NCI-H146 treated with DMSO at 0.1 percent for 48 hours (cell line): ENCODE measurements around the gene SLC36A2.
"Not testable (repeated sequence)": the region's sequence is repeated elsewhere in the genome, so short reads cannot be mapped to it uniquely, and the experiment has no call there.

ENCODE experiments used
- DNase-seq: peaks from one replicate; lab custom pipeline; 2025; ENCODE audit not compliant: unreplicated experiment; lab: John Stamatoyannopoulos, UW

SLC36A2 gene

DNA sequence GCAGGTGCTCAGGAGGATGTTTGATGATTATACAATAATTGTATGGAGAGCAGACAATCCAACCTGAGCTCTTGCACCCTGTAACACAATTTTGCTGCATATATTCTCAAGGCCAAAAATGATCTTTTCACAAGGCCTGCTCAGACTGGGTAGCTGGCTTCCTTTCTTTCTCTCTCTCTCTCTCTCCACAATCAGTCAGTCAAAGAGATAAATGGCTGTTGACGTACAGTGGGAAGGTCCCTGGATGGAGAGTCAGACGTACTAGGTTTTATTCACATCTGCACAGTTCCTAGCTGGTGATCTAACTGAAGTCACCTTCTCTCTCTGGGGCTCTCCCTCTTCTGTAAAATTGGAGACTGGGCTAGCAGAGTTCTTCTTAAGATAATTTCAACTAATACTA lies 19.8 kb downstream of the SLC36A2 start:
- no peak for DNase-seq

DNA sequence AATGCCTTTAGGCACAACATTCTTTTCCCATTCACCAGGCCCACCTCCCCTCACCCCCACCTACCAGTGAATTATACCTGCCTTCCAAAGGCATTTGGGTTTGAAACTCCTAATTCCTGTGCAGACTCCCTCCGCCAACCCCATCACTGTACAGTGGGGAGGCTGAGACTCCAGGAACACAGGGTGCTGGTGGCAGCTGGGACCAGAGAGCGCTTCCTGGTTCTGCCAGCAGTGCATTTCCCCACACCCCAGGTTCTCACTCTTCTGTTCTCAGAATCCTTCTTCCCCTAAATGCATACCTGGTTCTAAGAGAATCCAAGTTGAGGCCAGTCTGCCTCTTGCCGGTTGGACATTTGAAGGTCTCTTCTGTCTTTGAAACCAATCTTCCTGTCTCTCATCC lies 21.1 kb downstream of the SLC36A2 start:
- no peak for DNase-seq

DNA sequence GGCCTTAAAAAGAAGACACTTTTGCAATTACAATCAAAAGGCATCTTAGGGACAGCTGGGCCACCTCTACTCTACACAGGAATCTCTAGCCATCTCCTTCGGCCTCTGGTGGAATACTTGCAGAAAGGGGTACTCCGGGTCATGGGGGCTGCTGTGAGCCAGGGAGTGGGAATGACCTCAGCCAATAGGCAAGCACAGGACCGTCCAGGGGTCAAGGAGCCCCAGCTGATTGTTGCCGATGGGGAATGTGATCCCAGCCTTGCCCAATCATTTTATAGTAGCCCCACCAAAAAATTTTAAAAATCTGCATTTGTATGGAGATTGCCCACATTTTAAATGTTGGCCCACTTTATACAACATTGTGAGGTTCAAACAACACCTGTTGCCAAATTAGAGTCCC lies 26.9 kb downstream of the SLC36A2 start:
- DNase-seq = no peak

DNA sequence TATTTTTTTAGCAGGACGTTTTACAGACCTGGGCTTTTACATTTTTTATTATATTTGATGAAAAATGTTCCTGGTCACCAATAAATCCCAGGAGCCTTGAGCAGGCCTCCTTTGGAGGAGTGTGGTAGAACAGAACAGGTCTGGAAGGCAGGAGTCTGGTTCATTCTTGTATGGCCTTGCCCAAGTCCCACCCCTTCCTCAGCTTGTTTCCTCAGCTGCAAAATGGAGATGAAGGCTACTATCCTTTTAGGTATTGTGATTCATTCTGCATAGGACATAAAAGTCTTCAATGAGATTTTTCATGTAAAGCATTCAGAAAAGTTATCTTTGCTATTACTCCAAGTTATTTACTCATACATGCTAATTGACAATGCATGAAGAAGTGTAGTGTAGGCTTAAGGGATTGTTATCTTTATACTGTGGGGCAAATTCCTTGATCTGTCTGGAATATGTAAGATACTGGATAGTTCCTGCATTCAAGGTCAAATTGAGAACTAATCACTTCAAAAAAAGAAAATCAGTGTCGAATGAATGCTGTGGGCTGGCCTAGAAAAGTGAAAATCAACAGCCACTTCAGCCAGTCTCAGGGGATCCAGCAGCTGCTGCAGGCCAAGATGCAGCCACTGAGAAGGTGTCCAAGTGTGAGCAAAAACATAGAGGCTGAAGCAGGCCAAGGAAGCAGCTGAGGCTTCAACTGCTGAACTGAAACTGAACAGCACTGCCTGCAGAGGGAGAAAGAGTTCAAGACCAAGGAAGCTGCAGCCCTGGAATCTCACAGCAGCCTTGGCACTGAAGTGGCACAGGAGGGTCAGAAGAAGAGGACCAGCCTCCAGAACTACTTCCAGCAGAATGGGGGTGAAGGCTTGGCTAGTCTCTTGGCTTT lies 28.3 kb downstream of the SLC36A2 start:
- no peak for DNase-seq

DNA sequence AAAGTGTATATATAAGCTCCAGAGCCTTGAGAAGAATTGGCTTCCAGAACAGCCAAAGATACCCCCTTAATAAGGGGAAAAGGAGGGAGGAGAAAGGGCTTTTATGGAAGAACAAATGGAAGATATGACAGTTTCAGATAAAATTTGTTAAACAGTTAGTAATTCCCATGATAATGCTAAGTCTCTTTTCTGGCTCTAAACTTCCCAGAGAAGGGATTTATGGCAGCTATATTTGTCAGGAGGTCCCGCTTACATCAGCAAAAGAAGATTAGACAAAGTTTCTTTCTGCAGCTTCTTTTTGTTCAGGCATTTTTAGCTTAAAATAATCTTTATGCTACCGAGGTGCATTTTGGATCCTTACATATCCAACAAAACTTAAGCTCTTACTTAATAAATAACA lies 29.5 kb downstream of the SLC36A2 start:
- no peak for DNase-seq

DNA sequence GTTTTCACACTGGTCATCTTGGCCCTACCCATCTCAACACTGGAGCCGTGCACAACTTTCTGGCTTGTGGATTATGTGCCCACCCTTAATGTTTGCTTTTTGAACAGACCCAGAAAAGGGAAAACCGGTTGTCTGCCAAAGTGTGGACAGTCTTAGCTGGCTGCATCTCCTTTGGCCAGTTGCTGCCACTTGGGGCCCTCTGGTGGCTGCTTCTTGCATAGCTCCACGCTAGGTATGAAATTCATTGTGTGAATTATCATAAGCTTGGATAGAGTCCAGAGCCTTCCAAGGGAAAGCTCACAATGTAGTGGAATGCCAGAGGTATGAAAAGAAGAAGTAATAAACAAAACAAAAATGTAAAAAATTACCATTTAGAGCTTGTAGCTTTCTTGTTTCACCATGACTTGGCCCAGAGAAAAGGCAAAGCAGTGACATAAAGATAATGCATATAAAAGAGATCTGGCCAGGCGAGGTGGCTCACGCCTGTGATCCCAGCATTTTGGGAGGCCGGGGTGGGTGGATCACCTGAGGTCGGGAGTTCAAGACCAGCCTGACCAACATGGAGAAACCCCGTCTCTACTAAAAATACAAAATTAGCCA lies 31.3 kb downstream of the SLC36A2 start:
- DNase-seq = no peak

DNA sequence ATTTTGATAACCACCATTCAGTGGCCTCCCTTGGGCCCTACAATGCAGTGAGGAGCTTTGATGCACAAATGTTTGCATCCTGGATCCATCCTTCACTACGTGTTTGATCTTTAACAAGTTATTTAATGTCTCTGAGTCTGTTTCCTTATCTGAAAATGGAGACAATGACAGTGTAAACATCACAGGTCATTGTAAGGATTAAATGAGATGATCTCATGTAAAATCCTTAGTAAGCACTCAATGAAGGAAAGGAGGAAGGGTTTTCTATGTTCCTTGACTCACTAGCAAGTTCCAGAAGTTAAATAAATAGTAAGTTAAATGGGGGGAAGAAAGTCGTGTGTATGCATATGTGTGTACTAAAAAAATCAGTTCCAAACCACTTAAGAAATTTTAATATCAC lies 34.0 kb downstream of the SLC36A2 start:
- DNase-seq = no peak

DNA sequence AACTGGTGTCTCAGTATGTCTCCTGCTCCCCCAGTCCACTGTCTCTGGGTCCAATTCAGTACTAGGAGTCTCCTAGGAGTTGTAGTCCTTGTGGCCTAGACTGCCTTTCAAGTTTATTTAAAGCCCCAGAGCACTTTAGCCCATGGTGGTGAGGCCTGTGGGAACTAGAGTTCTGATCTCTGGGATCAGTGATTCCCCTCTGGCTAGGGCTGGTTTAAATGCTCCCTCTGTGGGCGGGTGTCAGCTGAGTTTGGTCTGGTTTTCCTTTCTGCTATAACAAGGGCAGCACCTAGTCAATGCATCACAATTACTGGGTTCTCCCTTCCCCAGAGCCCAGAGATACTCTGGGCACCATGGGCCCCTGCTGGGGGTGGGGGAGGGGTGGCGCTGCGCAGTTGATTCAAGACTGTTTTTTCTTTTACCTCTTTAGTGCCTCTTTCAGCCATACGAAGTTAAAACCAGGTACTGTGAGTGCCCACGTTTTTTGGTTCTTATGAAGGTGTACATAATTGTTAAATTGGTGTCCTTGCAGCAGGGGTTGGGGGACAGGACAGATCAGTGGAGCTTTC lies 34.5 kb downstream of the SLC36A2 start:
- no peak for DNase-seq

DNA sequence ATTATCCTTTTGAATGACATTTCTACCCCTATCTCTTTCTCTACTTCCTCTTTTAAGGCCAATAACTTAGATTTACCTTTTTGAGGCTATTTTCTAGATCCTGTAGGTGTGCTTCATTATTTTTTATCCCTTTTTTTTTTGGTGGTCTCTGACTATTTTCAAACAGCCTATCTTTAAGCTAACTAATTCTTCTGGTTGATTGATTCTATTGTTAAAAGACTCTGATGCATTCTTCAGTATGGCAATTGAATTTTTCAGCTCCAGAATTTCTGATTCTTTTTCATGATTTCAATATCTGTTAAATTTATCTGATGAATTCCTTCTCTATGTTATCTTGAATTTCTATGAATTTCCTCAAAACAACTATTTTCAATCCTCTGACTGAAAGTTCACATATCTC lies 36.4 kb downstream of the SLC36A2 start:
- DNase-seq = no peak

DNA sequence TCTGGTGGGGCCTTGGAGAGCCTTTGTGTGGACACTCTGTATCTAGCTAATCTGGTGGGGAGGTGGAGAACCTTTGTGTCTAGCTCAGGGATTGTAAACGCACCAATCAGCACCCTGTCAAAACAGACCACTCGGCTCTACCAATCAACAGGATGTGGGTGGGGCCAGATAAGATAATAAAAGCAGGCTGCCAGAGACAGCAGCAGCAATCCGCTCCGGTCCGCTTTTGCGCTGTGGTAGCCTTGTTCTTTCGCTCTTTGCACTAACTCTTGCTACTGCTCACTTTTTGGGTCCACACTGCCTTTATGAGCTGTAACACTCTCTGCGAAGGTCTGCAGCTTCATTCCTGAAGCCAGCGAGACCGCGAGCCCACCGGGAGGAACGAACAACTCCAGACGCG lies 37.5 kb downstream of the SLC36A2 start:
- not testable (repeated sequence) for DNase-seq

DNA sequence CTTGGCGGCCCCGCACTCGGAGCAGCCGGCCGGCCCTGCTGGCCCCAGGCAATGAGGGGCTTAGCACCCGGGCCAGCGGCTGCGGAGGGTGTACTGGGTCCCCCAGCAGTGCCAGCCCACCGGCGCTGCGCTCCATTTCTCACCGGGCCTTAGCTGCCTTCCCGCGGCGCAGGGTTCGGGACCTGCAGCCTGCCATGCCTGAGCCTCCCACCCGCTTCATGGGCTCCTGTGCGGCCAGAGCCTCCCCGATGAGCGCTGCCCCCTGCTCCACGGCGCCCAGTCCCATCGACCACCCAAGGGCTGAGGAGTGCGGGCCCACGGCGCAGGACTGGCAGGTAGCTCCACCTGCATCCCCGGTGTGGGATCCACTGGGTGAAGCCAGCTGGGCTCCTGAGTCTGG lies 38.1 kb downstream of the SLC36A2 start:
- DNase-seq = not testable (repeated sequence)

DNA sequence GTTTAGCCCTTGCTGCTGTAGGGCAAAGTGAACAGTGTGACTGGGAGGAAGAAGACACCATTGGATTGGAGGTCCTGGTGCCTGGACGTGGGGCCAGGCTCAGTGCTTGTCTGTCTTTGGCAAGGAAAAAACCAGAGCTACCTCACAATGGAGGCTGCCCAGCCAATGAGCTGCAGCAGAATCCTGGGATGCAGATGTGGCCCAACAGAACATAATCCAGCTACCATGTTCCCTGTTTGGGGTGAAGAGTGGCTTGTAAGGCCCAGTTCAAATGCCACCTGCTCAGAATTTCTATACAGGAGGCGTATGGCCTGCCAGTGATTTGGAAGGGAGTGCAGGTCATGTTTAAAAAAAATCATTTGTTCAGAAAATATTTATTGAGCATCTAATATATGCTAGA lies 43.7 kb downstream of the SLC36A2 start, which contains the start of gene SLC36A3:
TSS of gene SLC36A3 (minus strand) at position 101 of the 400 bp plus-strand sequence. CDS start 412 bp downstream, outside the sequence.
- DNase-seq = no peak

DNA sequence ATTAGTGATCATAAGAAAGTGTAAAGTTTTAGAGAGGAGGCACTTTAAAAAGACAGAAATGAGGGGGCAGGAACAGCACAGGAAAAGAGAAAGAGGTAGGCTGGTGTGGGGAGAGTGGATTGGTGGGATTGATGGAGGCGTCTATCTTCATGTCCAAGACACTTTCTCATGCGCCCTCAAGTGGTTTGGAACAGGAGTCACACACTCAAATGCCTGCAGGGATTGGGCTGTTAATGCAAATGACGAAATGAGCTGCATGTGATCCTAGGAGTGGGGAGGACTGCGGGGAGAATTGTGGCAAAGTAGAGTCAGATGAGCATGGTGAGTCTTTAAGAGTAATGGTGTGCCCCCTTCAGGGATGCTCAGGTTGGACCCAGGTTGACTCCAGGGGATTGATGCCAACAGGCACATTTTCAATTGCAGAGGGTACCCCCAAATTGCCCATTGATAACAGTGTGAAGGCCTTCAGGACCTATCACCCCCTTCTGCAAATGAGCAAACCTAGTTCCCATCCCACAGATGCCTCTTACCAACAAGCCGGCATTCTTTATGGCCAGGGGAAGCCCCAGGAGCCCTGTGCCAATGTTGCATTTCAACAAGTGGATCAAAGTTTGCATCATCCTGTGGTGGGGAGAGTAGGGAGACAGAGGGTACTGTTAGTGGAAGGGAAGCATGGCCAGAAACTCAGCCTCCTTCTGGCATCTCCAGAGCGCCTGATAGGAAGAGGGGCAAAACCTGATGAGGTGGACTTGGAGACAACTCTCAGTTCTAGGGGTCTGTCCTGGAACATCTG lies 49.1 kb downstream of the SLC36A2 start:
- no peak for DNase-seq

DNA sequence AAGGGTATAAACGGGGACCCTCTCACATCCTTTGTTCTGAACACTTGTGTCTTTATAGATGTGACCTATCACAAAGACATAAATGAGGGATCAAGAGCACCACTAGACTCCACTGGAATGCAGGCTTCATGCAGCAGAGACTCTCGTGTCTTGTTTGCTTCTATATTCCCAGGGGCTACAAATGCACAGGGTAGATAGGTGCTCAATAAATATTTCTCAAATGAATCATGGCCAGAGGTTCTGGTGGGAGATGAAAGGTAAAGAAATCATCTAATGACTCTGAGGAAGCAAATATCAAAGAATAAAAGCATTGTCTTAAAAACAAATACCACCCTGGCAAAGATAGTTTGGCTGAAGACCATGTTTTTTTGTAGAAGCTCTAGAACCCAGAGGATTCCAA lies 50.4 kb downstream of the SLC36A2 start:
- no peak for DNase-seq

DNA sequence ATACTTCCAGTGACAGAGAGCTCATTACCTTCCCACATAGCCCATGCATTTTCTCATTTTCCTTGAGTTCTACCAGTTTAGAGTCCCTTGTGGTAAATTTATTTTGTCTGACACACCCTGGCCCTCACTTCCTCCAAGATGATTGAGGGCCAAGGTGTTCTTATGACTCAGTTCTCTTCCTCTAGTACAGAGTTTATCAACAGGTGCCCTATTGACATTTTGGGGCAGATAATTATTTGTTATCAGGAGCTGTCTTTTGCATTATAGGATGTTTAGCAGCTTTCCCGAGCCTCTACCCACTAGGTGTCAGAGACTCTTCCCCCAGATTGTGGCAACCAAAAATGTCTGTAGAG lies 50.9 kb downstream of the SLC36A2 start:
- no peak for DNase-seq

DNA sequence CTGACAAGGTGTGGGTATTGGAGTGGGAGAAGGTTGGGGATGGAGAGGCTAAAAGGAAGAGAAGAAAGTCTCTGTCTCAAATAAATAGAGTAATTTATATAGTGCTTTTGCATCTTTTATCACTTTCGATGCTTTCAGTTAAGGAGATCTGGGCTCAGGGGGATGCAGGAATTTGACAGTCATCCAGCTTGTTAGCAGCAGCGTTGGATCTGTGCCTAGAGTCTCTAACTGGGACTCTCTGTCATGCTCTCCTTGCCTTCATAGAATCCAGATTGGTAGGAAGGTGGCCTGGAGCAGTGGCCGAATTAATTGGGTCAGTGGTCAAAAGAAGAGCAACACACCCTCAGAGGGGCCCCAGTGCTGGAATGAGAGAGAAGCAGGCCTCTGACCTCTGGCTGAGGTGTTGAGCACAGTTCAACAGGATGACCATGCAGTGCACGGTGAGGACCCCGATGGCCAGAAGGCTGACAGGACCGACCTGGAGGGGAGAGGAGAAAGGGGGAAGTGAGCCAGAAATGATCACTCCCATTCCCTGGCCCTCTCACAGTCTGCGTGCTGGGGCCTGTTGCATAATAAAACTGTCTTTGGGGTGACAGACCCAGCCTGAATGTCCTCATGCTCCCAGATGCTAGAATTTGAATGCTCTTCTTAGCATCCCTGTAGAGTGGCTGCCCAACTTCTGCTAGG lies 51.4 kb downstream of the SLC36A2 start:
- no peak for DNase-seq

DNA sequence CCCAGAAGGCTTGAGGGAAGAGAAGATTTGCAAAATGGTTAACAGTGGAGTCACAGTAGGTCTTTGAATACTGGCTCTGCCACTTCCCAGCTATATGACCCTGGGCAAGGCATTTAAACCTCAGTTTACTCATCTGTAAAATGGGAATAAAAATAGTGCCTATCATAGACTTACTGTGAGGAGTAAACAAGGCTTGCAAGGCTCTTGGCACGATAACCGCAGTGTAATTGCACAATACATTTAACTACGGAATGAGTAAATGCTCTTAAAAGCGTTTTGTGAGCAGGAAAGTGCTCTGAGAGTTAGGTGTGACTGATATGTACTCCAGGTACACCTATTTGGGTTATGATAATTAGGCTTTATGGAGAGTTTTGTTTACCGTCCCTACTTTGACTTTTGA lies 52.2 kb downstream of the SLC36A2 start:
- DNase-seq = no peak

DNA sequence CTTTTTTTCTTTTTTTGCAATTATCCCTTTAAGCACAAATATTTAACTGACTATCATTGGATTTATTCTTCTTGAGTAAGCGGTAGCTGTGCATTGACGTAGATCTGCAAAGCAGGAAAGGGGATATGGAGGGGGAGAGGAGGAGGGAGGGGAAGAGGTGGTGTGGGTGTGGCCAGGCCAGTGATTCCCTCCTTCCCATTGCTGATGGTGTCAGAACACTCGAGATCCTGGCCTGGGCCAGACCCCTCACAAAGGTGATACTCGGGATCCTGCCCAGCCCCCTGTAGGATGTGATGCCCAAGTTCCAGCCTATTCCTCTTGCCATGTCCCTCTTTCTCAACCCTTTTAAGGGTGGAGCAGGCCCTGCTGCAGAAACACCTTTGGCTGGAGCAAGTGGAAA lies 53.7 kb downstream of the SLC36A2 start:
- no peak for DNase-seq

DNA sequence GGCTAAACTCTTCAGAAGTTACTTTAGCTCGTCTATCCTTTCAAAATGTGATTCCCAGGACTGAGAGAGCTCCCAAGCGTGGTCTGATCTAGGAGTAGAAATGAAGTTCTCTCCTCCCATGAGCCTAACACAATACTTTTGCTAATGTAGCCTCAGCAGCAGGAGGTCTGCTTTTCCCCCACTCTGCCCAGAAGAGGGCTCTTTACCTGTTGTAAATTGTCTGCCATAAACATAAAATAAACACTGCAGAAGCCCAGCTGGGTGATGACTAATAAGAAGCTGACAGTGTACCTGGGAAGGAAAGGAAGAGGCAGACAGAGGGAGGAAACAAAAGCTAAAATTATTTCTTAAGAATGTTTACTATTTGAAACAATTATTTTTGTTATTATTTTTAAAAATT lies 59.2 kb downstream of the SLC36A2 start:
- no peak for DNase-seq

DNA sequence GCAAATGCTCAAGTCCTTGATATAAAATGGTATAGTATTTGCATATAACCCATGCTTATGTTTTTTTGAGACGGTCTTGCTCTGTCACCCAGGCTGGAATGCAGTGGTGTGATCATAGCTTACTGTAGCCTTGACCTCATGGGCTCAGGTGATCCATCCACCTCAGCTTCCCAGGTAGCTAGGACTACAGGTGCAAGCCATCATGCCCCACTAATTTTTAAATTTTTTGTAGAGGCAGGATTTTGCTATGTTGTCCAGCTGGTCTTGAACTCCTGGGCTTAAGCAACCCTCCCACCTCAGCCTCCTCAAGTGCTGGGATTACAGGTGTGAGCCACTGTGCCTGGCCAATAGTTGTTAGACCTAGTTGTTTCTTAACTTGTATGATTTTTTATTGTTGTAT lies 61.1 kb downstream of the SLC36A2 start:
- DNase-seq = no peak

DNA sequence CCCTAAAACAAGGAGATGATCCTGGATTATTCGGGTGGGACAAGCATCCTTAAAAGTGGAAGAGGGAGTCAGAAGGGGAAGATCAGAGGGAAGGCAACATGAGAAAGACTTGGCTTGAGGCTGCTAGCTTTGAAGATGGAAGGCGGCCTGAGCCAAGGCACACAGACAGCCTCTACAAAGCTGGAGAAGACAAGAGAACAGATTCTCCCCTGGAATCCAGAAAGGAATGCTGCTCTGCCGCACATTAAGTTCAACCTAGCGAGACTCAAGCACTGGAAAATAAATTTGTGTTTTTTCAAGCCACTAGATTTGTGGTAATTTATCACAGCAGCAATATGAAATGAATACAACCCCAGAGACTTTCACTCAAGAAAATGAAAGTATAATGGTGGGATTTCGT lies 61.7 kb downstream of the SLC36A2 start:
- DNase-seq = no peak
